ENCODE results near the gene ODF4.

- TF ChIP-seq CTCF (tag by site-specific recombination; IDR thresholded peaks at IDR 0.05) (no peak), ZNF10 (tag by site-specific recombination; IDR thresholded peaks at IDR 0.05) (no peak), MYNN (tag by site-specific recombination; IDR thresholded peaks at IDR 0.05; ENCODE audit: borderline replicate concordance) (no peak), PRDM10 (tag by site-specific recombination; IDR thresholded peaks at IDR 0.05) (no peak), ZNF211 (tag by site-specific recombination; IDR thresholded peaks at IDR 0.05; ENCODE audit: low read depth) (no peak), ZNF843 (tag by site-specific recombination; IDR thresholded peaks at IDR 0.05) (no peak), ZNF639 (tag by site-specific recombination; IDR thresholded peaks at IDR 0.05) (no peak)
Observed at GRCh38 chr17:8322061-8322460, 17.6 kb upstream of the ODF4 start.

Measured in HEK293 (cell line).